Activated T-helper 17 cell treated with anti-CD3 and anti-CD28 coated beads, Interleukin-2, amount 50 U/mL, for 72 hours (primary cell): Measurements from ENCODE around the gene SCAP. TPM values are rescaled to one million over a fixed set of nuclear protein-coding genes. Genes with fewer than 3 reads are reported as not detected.
A peak's percentile ranks its signal among the peaks of the same experiment; 100 is the strongest.
"Not testable (repeated sequence)": the region's sequence is repeated elsewhere in the genome, so short reads cannot be mapped to it uniquely, and the experiment has no call there.

Source experiments
- ATAC-seq: fragments of 150-1000 bp; cut with Tn5 transposase; replicated peaks from 2 replicates; pipeline ENCODE4 v1.10.0; 2021; ENCODE audit warnings: mild to moderate bottlenecking, moderate library complexity
- H3K27ac Mint-ChIP-seq: one replicate; pipeline ENCODE4 v1.8.0; 2022; ENCODE audit warnings: mixed read lengths
- H3K27me3 Mint-ChIP-seq: one replicate; pipeline ENCODE4 v1.8.0; 2022; ENCODE audit warnings: mixed read lengths
- H3K36me3 Mint-ChIP-seq: one replicate; pipeline ENCODE4 v1.8.0; 2022; ENCODE audit warnings: low read depth, mild to moderate bottlenecking, mixed read lengths
- H3K4me1 Mint-ChIP-seq: one replicate; pipeline ENCODE4 v1.8.0; 2022; ENCODE audit warnings: mixed read lengths
- H3K4me3 Mint-ChIP-seq: one replicate; pipeline ENCODE4 v1.8.0; 2022; ENCODE audit warnings: mild to moderate bottlenecking, mixed read lengths
- H3K9me3 Mint-ChIP-seq: one replicate; pipeline ENCODE4 v1.8.0; 2022; ENCODE audit warnings: mixed read lengths
- total RNA-seq, 2 donors: library from RNA; stranded (reverse); gene quantifications; one replicate each; pipeline ENCODE4 v1.2.3, GENCODE V29; 2022

The SCAP gene
- total RNA-seq, 2 donors from 2014 or later, result 44.0 to 73.3 TPM

- ATAC-seq, result no peak
- H3K27ac Mint-ChIP-seq, result peak overlapping the region; percentile 25
- peaks cover 9% of the 10 kb centered on the region for H3K4me1 Mint-ChIP-seq
- H3K9me3 Mint-ChIP-seq, result no peaks in the 10 kb centered on the region
- H3K4me3 Mint-ChIP-seq, result no peak overlapping the region
- no peaks in the 10 kb centered on the region for H3K27me3 Mint-ChIP-seq
- H3K36me3 Mint-ChIP-seq, result peaks cover 45% of the 10 kb centered on the region
Measured at GRCh38 chr3:47392933-47393332, 82.8 kb downstream of the SCAP start.

GRCh38 chr3:47385796-47386195 is 89.9 kb downstream of the SCAP start:
- Mint-ChIP-seq H3K27ac (peak overlapping the region; percentile 38), H3K9me3 (no peaks in the 10 kb centered on the region)

GRCh38 chr3:47385007-47385406 is 90.7 kb downstream of the SCAP start:
- Mint-ChIP-seq H3K4me3 (no peak overlapping the region), H3K9me3 (no peaks in the 10 kb centered on the region), H3K4me1 (peaks cover 35% of the 10 kb centered on the region), H3K27ac (no peak overlapping the region), H3K36me3 (peaks cover 79% of the 10 kb centered on the region), H3K27me3 (no peaks in the 10 kb centered on the region)
- ATAC-seq, result no peak

More at GRCh38 chr3:47385796-47386195, 89.9 kb downstream of the SCAP start:
- H3K36me3 Mint-ChIP-seq, result peaks cover 78% of the 10 kb centered on the region
- no peak for ATAC-seq
- no peaks in the 10 kb centered on the region for H3K27me3 Mint-ChIP-seq
- H3K4me3 Mint-ChIP-seq, result no peak overlapping the region
- peaks cover 31% of the 10 kb centered on the region for H3K4me1 Mint-ChIP-seq

- no peaks in the 10 kb centered on the region for H3K27me3 Mint-ChIP-seq
- H3K4me1 Mint-ChIP-seq, result peaks cover 41% of the 10 kb centered on the region
- H3K27ac Mint-ChIP-seq, result no peak overlapping the region
Measured at GRCh38 chr3:47384425-47384824, 91.3 kb downstream of the SCAP start.

GRCh38 chr3:47381317-47382157 is 94.2 kb downstream of the SCAP start:
- Mint-ChIP-seq H3K4me1 (peaks cover 36% of the 10 kb centered on the region), H3K4me3 (peak overlapping the region; percentile 94), H3K27me3 (no peaks in the 10 kb centered on the region), H3K27ac (peak overlapping the region; percentile 99), H3K36me3 (peaks cover 54% of the 10 kb centered on the region), H3K9me3 (no peaks in the 10 kb centered on the region)
- peak; percentile 71 for ATAC-seq

More at GRCh38 chr3:47384425-47384824, 91.3 kb downstream of the SCAP start:
- Mint-ChIP-seq H3K9me3 (no peaks in the 10 kb centered on the region), H3K4me3 (no peak overlapping the region), H3K36me3 (peaks cover 82% of the 10 kb centered on the region)
- ATAC-seq, result no peak

GRCh38 chr3:47380601-47381316 is 95.0 kb downstream of the SCAP start, which contains the start of gene PTPN23:
Gene PTPN23 (plus strand): TSS chr3:47381021. CDS start chr3:47381097, 76 bp downstream.
- no peaks in the 10 kb centered on the region for H3K27me3 Mint-ChIP-seq
- peak within 1 kb of the TSS; percentile 99 for H3K27ac Mint-ChIP-seq
- H3K9me3 Mint-ChIP-seq, result no peaks in the 10 kb centered on the region
- H3K4me3 Mint-ChIP-seq, result peak within 1 kb of the TSS; percentile 94
- peak; percentile 88 for ATAC-seq
- H3K4me1 Mint-ChIP-seq, result peaks cover 31% of the 10 kb centered on the region
- peaks cover 46% of the 10 kb centered on the region for H3K36me3 Mint-ChIP-seq

GRCh38 chr3:47380026-47380600 is 95.6 kb downstream of the SCAP start:
- H3K4me1 Mint-ChIP-seq, result peaks cover 28% of the 10 kb centered on the region
- H3K27me3 Mint-ChIP-seq, result no peaks in the 10 kb centered on the region
- ATAC-seq, result no peak
- peak overlapping the region; percentile 94 for H3K4me3 Mint-ChIP-seq
- H3K36me3 Mint-ChIP-seq, result peaks cover 40% of the 10 kb centered on the region
- H3K9me3 Mint-ChIP-seq, result no peaks in the 10 kb centered on the region
- H3K27ac Mint-ChIP-seq, result peak overlapping the region; percentile 99

GRCh38 chr3:47379411-47379899 is 96.3 kb downstream of the SCAP start:
- Mint-ChIP-seq H3K9me3 (no peaks in the 10 kb centered on the region), H3K36me3 (peaks cover 33% of the 10 kb centered on the region), H3K4me1 (peaks cover 28% of the 10 kb centered on the region), H3K4me3 (peak overlapping the region; percentile 94), H3K27me3 (no peaks in the 10 kb centered on the region), H3K27ac (peak overlapping the region; percentile 99)
- ATAC-seq, result no peak

- peaks cover 27% of the 10 kb centered on the region for H3K4me1 Mint-ChIP-seq
- peak overlapping the region; percentile 99 for H3K27ac Mint-ChIP-seq
- ATAC-seq, result no peak
- H3K9me3 Mint-ChIP-seq, result no peaks in the 10 kb centered on the region
- H3K4me3 Mint-ChIP-seq, result peak overlapping the region; percentile 94
- H3K27me3 Mint-ChIP-seq, result no peaks in the 10 kb centered on the region
- peaks cover 31% of the 10 kb centered on the region for H3K36me3 Mint-ChIP-seq
Measured at GRCh38 chr3:47378869-47379268, 96.9 kb downstream of the SCAP start.

GRCh38 chr3:47377186-47377585 is 98.6 kb downstream of the SCAP start:
- H3K27ac Mint-ChIP-seq, result no peak overlapping the region
- H3K4me3 Mint-ChIP-seq, result no peak overlapping the region
- peaks cover 16% of the 10 kb centered on the region for H3K4me1 Mint-ChIP-seq
- no peaks in the 10 kb centered on the region for H3K27me3 Mint-ChIP-seq
- H3K36me3 Mint-ChIP-seq, result peaks cover 20% of the 10 kb centered on the region
- H3K9me3 Mint-ChIP-seq, result no peaks in the 10 kb centered on the region
- no peak for ATAC-seq

- peaks cover 11% of the 10 kb centered on the region for H3K4me1 Mint-ChIP-seq
- no peak overlapping the region for H3K4me3 Mint-ChIP-seq
- H3K36me3 Mint-ChIP-seq, result peaks cover 14% of the 10 kb centered on the region
- no peak overlapping the region for H3K27ac Mint-ChIP-seq
- no peak for ATAC-seq
- H3K9me3 Mint-ChIP-seq, result no peaks in the 10 kb centered on the region
- no peaks in the 10 kb centered on the region for H3K27me3 Mint-ChIP-seq
Measured at GRCh38 chr3:47376393-47376792, 99.3 kb downstream of the SCAP start.

- no peaks in the 10 kb centered on the region for H3K9me3 Mint-ChIP-seq
Measured at GRCh38 chr3:47374587-47374986, 101.2 kb downstream of the SCAP start.

GRCh38 chr3:47370887-47371697 is 104.6 kb downstream of the SCAP start:
- Mint-ChIP-seq H3K4me3 (no peak overlapping the region), H3K4me1 (no peaks in the 10 kb centered on the region), H3K9me3 (no peaks in the 10 kb centered on the region), H3K27me3 (peaks cover 4% of the 10 kb centered on the region), H3K36me3 (no peaks in the 10 kb centered on the region), H3K27ac (no peak overlapping the region)
- ATAC-seq, result peak; percentile 45

More at GRCh38 chr3:47374587-47374986, 101.2 kb downstream of the SCAP start:
- Mint-ChIP-seq H3K36me3 (no peaks in the 10 kb centered on the region), H3K27ac (no peak overlapping the region), H3K4me3 (no peak overlapping the region), H3K4me1 (peaks cover 2% of the 10 kb centered on the region), H3K27me3 (no peaks in the 10 kb centered on the region)
- no peak for ATAC-seq

GRCh38 chr3:47370020-47370419 is 105.7 kb downstream of the SCAP start:
- not testable (repeated sequence) for H3K4me1 Mint-ChIP-seq, H3K9me3 Mint-ChIP-seq, H3K27ac Mint-ChIP-seq, H3K27me3 Mint-ChIP-seq, H3K4me3 Mint-ChIP-seq, H3K36me3 Mint-ChIP-seq, ATAC-seq
